Transverse colon (tissue), 4 donors: ENCODE data around the gene TUT7. TPM values are rescaled to one million over a fixed set of nuclear protein-coding genes. Genes with fewer than 3 reads are reported as not detected.

Experiments
- DNase-seq: peaks from one replicate; pipeline ENCODE4 v3.0.0-alpha.2; 2019
- H3K27ac ChIP-seq, 4 donors: fragments of 200-600 bp; sonication (generic); 2 replicates each; pipeline ENCODE4 v1.5.1; 2016 to 2018; ENCODE audit warnings: inconsistent platforms in 4 of 4
- H3K27me3 ChIP-seq: fragments of 200-600 bp; sonication (generic); 2 replicates; pipeline ENCODE4 v1.5.1; 2017; ENCODE audit warnings: inconsistent platforms
- H3K36me3 ChIP-seq, 4 donors: fragments of 200-600 bp; sonication (generic); 2 replicates each; pipeline ENCODE4 v1.5.1; 2017 to 2019; ENCODE audit warnings: inconsistent platforms in 4 of 4
- H3K4me1 ChIP-seq, 4 donors: fragments of 200-600 bp; sonication (generic); 2 replicates each; pipeline ENCODE4 v1.5.1; 2017 to 2020; ENCODE audit warnings: inconsistent platforms in 4 of 4
- H3K4me3 ChIP-seq, 4 donors: fragments of 200-600 bp; sonication (generic); 1 replicate in 1 of 4; 2 replicates in 3 of 4; pipeline versions ENCODE4 v1.5.1 to v1.6.1; 2017 to 2019; ENCODE audit warnings: inconsistent platforms in 4 of 4
- H3K9me3 ChIP-seq, 2 donors: fragments of 200-600 bp; sonication (generic); 2 replicates each; pipeline ENCODE4 v1.5.1; 2017 to 2019; ENCODE audit warnings: inconsistent platforms in 2 of 2
- CTCF ChIP-seq, 5 experiments: fragments of 200-600 bp in 3 of 5; fragments of 450-650 bp in 2 of 5; sonication (generic) in 3 of 5; IDR thresholded peaks; 1 replicate in 2 of 5; 2 replicates in 3 of 5; pipeline ENCODE4 v1.5.1; 2016 to 2017; ENCODE audit warnings: antibody characterized with exemption in 5 of 5, inconsistent platforms in 3 of 5, mild to moderate bottlenecking in 2 of 5, moderate library complexity in 1 of 5
- EP300 ChIP-seq: sonication (generic); formaldehyde crosslinking; IDR thresholded peaks from one replicate; pipeline ENCODE4 v1.6.1; 2017; ENCODE audit warnings: antibody characterized with exemption, low read depth
- POLR2A ChIP-seq: fragments of 450-650 bp; IDR thresholded peaks from one replicate; pipeline ENCODE4 v1.6.1; 2016; ENCODE audit warnings: antibody characterized with exemption, mild to moderate bottlenecking, moderate library complexity
- POLR2AphosphoS5 ChIP-seq, 3 donors: sonication (generic); formaldehyde crosslinking; IDR thresholded peaks; one replicate each; pipeline ENCODE4 v1.6.1; 2016; ENCODE audit warnings: antibody characterized with exemption in 3 of 3
- WGBS, 2 donors: methylation state at CpG; one replicate each; pipeline ENCODE4 v1.1.5; 2018; ENCODE audit warnings: low coverage in 1 of 2; 5-methylcytosine and 5-hydroxymethylcytosine counted together
- in situ Hi-C, 4 donors: fragments of 200-750 bp; cut with MboI; loops; one replicate each; pipeline versions ENCODE4 v1.15.0 to v1.15.1; 2017; ENCODE audit warnings: low sequenced_read_pairs in 3 of 4, low pct_ligation_motif_present in 1 of 4, low pct_unique_long_range_greater_than_20kb in 1 of 4
- intact Hi-C: fragments of 100-400 bp; cut with DNase I; formaldehyde crosslinking; loops from one replicate; pipeline ENCODE4 v1.15.1; 2023; ENCODE audit warnings: low total_unique reads
- total RNA-seq, 4 donors: library from RNA; depleted of rRNA; stranded (reverse); fragments of >200 nt; gene quantifications; one replicate each; pipeline ENCODE4 v1.1.0, GENCODE V29; 2016

TUT7 gene
- total RNA-seq, 4 donors from 2014 or later: 29.5 to 72.9 (median 43.0) TPM

GRCh38 chr9:86277072-86277471, 77.1 kb downstream of the TUT7 start:
- intact Hi-C loops (no loop called here), in situ Hi-C loops (loop anchor here in 1 of 4 donors (25.0 kb wide), 1 partner anchor 340 kb away; the partner anchor contains the start of gene NAA35)
- TF ChIP-seq POLR2AphosphoS5 (IDR thresholded peaks at IDR 0.05) (no peak), CTCF (IDR thresholded peaks at IDR 0.05) (no peak), EP300 (no peak), POLR2A (no peak)
- peaks cover 0 to 13% (median 4%) of the 10 kb centered on the region in 4 donors for H3K36me3 ChIP-seq
- H3K4me3 ChIP-seq: no peak overlapping the region
- DNase-seq: no peak
- 50 to 75% methylated on average over 1 of the region's 1 CpG for WGBS, 2 donors
- no peaks in the 10 kb centered on the region for H3K27me3 ChIP-seq
- peaks cover 14 to 46% (median 17%) of the 10 kb centered on the region in 4 donors for H3K4me1 ChIP-seq
- no peak overlapping the region for H3K27ac ChIP-seq
- H3K9me3 ChIP-seq: no peaks in the 10 kb centered on the region

GRCh38 chr9:86275962-86276361, 78.2 kb downstream of the TUT7 start:
- intact Hi-C loops: no loop called here
- H3K4me1 ChIP-seq: peaks cover 10 to 41% (median 14%) of the 10 kb centered on the region in 4 donors
- no peak for TF ChIP-seq EP300
- no peak for TF ChIP-seq CTCF (IDR thresholded peaks at IDR 0.05)
- TF ChIP-seq POLR2AphosphoS5 (IDR thresholded peaks at IDR 0.05): no peak
- TF ChIP-seq POLR2A: no peak
- no peak overlapping the region for H3K4me3 ChIP-seq
- WGBS, 2 donors: 86 to 88% methylated on average over 2 to 3 of the region's 3 CpGs
- no peak for DNase-seq
- in situ Hi-C loops: loop anchor here in 1 of 4 donors (25.0 kb wide), 1 partner anchor 339 kb away; the partner anchor contains the start of gene NAA35
- H3K9me3 ChIP-seq: no peaks in the 10 kb centered on the region
- no peaks in the 10 kb centered on the region for H3K27me3 ChIP-seq
- no peak overlapping the region for H3K27ac ChIP-seq
- peaks cover 0 to 21% (median 9%) of the 10 kb centered on the region in 4 donors for H3K36me3 ChIP-seq

- Histone ChIP-seq H3K4me1 (peaks cover 4 to 34% (median 7%) of the 10 kb centered on the region in 4 donors), H3K27ac (no peak overlapping the region), H3K9me3 (no peaks in the 10 kb centered on the region), H3K36me3 (peaks cover 0 to 22% (median 10%) of the 10 kb centered on the region in 4 donors), H3K27me3 (no peaks in the 10 kb centered on the region), H3K4me3 (no peak overlapping the region)
- 81 to 92% methylated on average over 2 to 7 of the region's 7 CpGs for WGBS, 2 donors
- DNase-seq: no peak
- TF ChIP-seq POLR2AphosphoS5 (IDR thresholded peaks at IDR 0.05) (no peak), POLR2A (no peak), EP300 (no peak)
- intact Hi-C loops: no loop called here
- in situ Hi-C loops: loop anchor here in 1 of 4 donors (25.0 kb wide), 1 partner anchor 338 kb away; the partner anchor contains the start of gene NAA35
Observed at GRCh38 chr9:86274821-86275643, 79.2 kb downstream of the TUT7 start.

GRCh38 chr9:86272221-86272620, 82.0 kb downstream of the TUT7 start:
- Histone ChIP-seq H3K9me3 (no peaks in the 10 kb centered on the region), H3K4me3 (no peak overlapping the region), H3K27me3 (no peaks in the 10 kb centered on the region), H3K4me1 (peaks cover 0 to 28% (median 3%) of the 10 kb centered on the region in 4 donors), H3K27ac (no peak overlapping the region), H3K36me3 (peaks cover 0 to 22% (median 10%) of the 10 kb centered on the region in 4 donors)
- no peak for DNase-seq
- intact Hi-C loops: no loop called here
- no peak for TF ChIP-seq CTCF (IDR thresholded peaks at IDR 0.05)
- TF ChIP-seq POLR2AphosphoS5 (IDR thresholded peaks at IDR 0.05): no peak
- TF ChIP-seq EP300: no peak
- no peak for TF ChIP-seq POLR2A
- in situ Hi-C loops: no loop called here
- WGBS, 2 donors: 73 to 95% methylated on average over 3 to 4 of the region's 4 CpGs
